CD4-positive, alpha-beta T cell (primary cell): ENCODE results near the gene LDLRAD4. TPM values are rescaled to one million over a fixed set of nuclear protein-coding genes. Genes with fewer than 3 reads are reported as not detected.

Experiments used
- ATAC-seq: fragments of 200-7000 bp; cut with Tn5 transposase; one replicate; pipeline ENCODE4 v1.10.0; 2022; ENCODE audit warnings: mild to moderate bottlenecking; ENCODE audit not compliant: poor library complexity
- CTCF ChIA-PET: fragments of 350-600 bp; sonication (Branson Sonifier 250); formaldehyde crosslinking; loops from one replicate; lab custom pipeline; 2021; ENCODE audit warnings: antibody characterized with exemption, inconsistent platforms; lab: Charles Lee
- POLR2A ChIA-PET: fragments of 350-600 bp; sonication (Branson Sonifier 250); formaldehyde crosslinking; loops from one replicate; lab custom pipeline; 2021; ENCODE audit warnings: antibody characterized with exemption, inconsistent platforms; lab: Charles Lee
- DNase-seq, 14 experiments: peaks; one replicate each; pipeline ENCODE4 v3.0.0-alpha.2; 2013 to 2020; ENCODE audit warnings: mixed read lengths in 2 of 14
- H3K27ac ChIP-seq, 2 donors: one replicate each; pipeline versions ENCODE4 v1.5.1 to v1.7.0; 2013; ENCODE audit warnings: low read length in 2 of 2, low read depth in 1 of 2, mild to moderate bottlenecking in 1 of 2
- H3K27me3 ChIP-seq, 2 experiments: 1 replicate in 1 of 2; 2 replicates in 1 of 2; pipeline versions ENCODE4 v1.6.1 to v1.7.0; 2013; ENCODE audit warnings: low read length in 2 of 2, control low read depth in 1 of 2, mild to moderate bottlenecking in 1 of 2, moderate library complexity in 1 of 2; ENCODE audit not compliant: insufficient read depth in 2 of 2, control insufficient read depth in 1 of 2
- H3K36me3 ChIP-seq: one replicate; pipeline ENCODE4 v1.6.1; 2013; ENCODE audit warnings: low read length, control low read depth; ENCODE audit not compliant: insufficient read depth
- H3K4me1 ChIP-seq: one replicate; pipeline ENCODE4 v1.6.1; 2013; ENCODE audit warnings: low read length, control low read depth; ENCODE audit not compliant: insufficient read depth
- H3K4me3 ChIP-seq: one replicate; pipeline ENCODE4 v1.5.1; 2013; ENCODE audit warnings: mild to moderate bottlenecking, low read length, moderate library complexity
- H3K9me3 ChIP-seq, 2 experiments: 1 replicate in 1 of 2; 2 replicates in 1 of 2; pipeline versions ENCODE4 v1.6.1 to v1.7.0; 2013; ENCODE audit warnings: low read length in 2 of 2, mild to moderate bottlenecking in 2 of 2, control low read depth in 1 of 2, moderate library complexity in 1 of 2; ENCODE audit not compliant: control insufficient read depth in 1 of 2, insufficient read depth in 1 of 2
- H3K27ac Mint-ChIP-seq: one replicate; pipeline ENCODE4 v1.8.0; 2020; ENCODE audit warnings: mixed read lengths
- H3K27me3 Mint-ChIP-seq: one replicate; pipeline ENCODE4 v1.8.0; 2021; ENCODE audit warnings: mixed read lengths
- H3K36me3 Mint-ChIP-seq: one replicate; pipeline ENCODE4 v1.8.0; 2021; ENCODE audit warnings: low read depth, mixed read lengths
- H3K4me1 Mint-ChIP-seq: one replicate; pipeline ENCODE4 v1.8.0; 2021; ENCODE audit warnings: low read depth, mixed read lengths
- H3K4me3 Mint-ChIP-seq: one replicate; pipeline ENCODE4 v1.8.0; 2020; ENCODE audit warnings: mild to moderate bottlenecking, mixed read lengths
- H3K9me3 Mint-ChIP-seq: one replicate; pipeline ENCODE4 v1.8.0; 2020; ENCODE audit warnings: mixed read lengths
- intact Hi-C, 2 experiments: fragments of 100-400 bp; cut with DNase I in 1 of 2; cut with micrococcal nuclease in 1 of 2; formaldehyde crosslinking; loops; one replicate each; pipeline versions ENCODE4 v1.15.1 to v1.9.0; 2023 to 2025; cut with DNase I, micrococcal nuclease
- total RNA-seq, 174 experiments: library from RNA in 2 of 174; stranded (reverse) in 2 of 174; gene quantifications; one replicate each; pipeline ENCODE4 v1.2.3 and lab custom pipeline; 2021 to 2026
- TF ChIP-seq, protein P1 (sequence below): fragments of 200-600 bp; IDR thresholded peaks from one replicate; pipeline ENCODE4 v1.8.0; 2022; ENCODE audit warnings: antibody characterized with exemption, mild to moderate bottlenecking

Gene LDLRAD4
- total RNA-seq, 2 experiments from 2014 or later, result 51.9 to 52.7 TPM

DNA sequence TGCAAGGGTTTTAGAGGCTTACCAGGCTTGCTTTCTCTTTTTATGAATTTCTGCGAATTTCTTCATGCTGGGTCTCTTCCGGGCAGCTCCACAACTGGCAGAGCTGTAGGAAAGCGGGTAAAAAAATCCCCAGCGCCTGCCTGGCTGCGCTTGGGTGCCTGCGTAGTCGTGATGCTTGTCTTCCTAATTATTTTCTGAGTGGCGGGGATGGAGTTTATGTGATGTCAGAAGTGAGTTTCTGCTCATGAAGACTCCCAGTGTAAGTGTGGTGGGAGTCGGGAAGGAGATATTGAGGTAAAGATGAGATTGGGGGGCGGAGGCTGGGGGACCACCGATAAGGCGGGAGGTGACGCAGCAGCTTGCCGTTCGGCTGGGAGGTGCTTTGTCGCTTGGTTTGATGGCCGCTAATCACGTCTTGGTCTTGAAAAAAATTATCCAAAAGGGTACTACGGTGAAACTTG is 229.8 kb downstream of the LDLRAD4 start:
- Histone ChIP-seq H3K36me3 (peaks cover 2% of the 10 kb centered on the region), H3K4me1 (peaks cover 35% of the 10 kb centered on the region), H3K27ac (no peak overlapping the region), H3K27me3 (no peaks in the 10 kb centered on the region), H3K9me3 (no peaks in the 10 kb centered on the region), H3K4me3 (no peak overlapping the region)
- Mint-ChIP-seq H3K36me3 (no peaks in the 10 kb centered on the region), H3K27me3 (no peaks in the 10 kb centered on the region), H3K4me1 (peaks cover 62% of the 10 kb centered on the region), H3K4me3 (no peak overlapping the region), H3K27ac (peak overlapping the region; percentile 66), H3K9me3 (no peaks in the 10 kb centered on the region)
- DNase-seq, result no peak
- ChIA-PET CTCF (no interaction called here), POLR2A (no interaction called here)
- intact Hi-C loops, result no loop called here
- no peak for ATAC-seq
- TF ChIP-seq, protein P1, sequence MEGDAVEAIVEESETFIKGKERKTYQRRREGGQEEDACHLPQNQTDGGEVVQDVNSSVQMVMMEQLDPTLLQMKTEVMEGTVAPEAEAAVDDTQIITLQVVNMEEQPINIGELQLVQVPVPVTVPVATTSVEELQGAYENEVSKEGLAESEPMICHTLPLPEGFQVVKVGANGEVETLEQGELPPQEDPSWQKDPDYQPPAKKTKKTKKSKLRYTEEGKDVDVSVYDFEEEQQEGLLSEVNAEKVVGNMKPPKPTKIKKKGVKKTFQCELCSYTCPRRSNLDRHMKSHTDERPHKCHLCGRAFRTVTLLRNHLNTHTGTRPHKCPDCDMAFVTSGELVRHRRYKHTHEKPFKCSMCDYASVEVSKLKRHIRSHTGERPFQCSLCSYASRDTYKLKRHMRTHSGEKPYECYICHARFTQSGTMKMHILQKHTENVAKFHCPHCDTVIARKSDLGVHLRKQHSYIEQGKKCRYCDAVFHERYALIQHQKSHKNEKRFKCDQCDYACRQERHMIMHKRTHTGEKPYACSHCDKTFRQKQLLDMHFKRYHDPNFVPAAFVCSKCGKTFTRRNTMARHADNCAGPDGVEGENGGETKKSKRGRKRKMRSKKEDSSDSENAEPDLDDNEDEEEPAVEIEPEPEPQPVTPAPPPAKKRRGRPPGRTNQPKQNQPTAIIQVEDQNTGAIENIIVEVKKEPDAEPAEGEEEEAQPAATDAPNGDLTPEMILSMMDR, result no peak

DNA sequence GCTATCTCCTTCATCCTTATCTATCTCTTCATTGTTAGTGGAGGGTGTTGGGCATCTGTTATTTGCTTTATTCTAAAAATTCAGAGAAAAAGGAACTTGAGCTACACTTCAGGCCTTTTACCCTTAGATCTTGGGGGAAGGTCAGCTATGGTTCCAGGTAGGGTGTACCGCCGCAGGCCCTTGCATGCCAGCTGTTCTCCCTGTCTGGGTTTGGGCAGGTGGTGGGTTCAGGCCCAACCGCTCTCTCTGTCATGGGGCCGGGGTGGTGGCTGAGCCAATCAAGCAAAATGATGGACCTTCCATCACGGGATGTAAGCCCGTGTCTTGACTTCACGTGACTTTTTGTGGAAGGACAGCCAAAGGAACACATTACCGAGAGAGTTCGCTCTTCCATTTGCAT is 231.1 kb downstream of the LDLRAD4 start:
- H3K9me3 Mint-ChIP-seq, result no peaks in the 10 kb centered on the region
- Histone ChIP-seq H3K9me3 (no peaks in the 10 kb centered on the region), H3K4me3 (no peak overlapping the region), H3K4me1 (peaks cover 34% of the 10 kb centered on the region), H3K27me3 (no peaks in the 10 kb centered on the region), H3K36me3 (peaks cover 2% of the 10 kb centered on the region), H3K27ac (no peak overlapping the region)
- intact Hi-C loops, result no loop called here
- H3K4me3 Mint-ChIP-seq, result no peak overlapping the region
- POLR2A ChIA-PET, result interaction anchor here (0.5 kb wide), 1 partner anchor 13 kb away, joined by 3 read pairs; no protein-coding TSS in a partner anchor
- DNase-seq (no peak), ATAC-seq (no peak)
- peak overlapping the region; percentile 19 for H3K27ac Mint-ChIP-seq
- no peaks in the 10 kb centered on the region for H3K36me3 Mint-ChIP-seq
- H3K4me1 Mint-ChIP-seq, result peaks cover 57% of the 10 kb centered on the region
- no peaks in the 10 kb centered on the region for H3K27me3 Mint-ChIP-seq
- CTCF ChIA-PET, result no interaction called here
- TF ChIP-seq, protein P1, result no peak

DNA sequence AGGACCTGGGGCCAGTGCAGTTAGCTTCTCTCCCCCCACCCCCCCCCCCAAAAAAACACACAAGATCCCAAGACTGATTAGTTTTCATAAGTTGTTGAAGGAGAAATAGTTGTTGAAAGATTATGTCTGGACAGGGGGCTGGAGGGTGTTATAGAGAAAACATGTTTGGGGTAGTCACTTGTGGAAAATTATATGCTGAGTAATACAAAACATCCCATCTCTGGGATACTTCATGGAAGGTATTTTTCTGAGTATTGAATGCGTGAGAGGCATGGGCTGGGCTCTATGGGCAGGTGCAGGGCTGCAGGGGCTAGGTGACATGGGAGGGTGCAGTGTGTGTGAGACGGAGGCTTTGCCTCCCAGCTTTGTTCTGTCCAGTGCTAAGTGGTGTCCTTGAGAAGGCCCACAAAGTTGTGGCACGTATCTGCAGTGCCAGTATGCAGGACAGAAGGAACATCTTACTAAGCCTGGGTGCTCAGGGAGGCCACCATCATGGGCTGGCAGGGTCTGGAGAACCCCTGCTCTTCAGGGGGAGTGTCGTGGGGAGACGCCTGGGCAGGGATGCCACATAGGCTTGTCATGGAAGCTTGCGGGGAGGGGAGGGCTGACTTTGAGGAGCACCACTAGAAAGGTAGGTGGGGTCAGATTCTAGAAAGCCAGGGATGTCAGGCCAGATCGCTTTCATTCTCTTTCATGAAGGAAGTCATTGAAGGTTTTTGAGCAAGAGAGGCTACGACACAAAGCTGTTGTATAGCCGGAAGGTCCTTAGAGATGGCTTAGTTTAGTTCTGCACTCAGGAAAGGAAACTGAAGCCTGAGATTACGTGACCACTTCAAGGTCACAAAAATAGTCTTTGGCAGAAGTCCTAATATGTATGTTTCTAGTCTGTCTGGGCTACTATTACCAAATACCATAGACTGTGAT is 232.0 kb downstream of the LDLRAD4 start:
- no peak for ATAC-seq
- no peak overlapping the region for H3K4me3 ChIP-seq
- Mint-ChIP-seq H3K27me3 (no peaks in the 10 kb centered on the region), H3K27ac (peak overlapping the region; percentile 19), H3K4me3 (no peak overlapping the region), H3K4me1 (peaks cover 66% of the 10 kb centered on the region), H3K36me3 (no peaks in the 10 kb centered on the region), H3K9me3 (no peaks in the 10 kb centered on the region)
- H3K4me1 ChIP-seq, result peaks cover 40% of the 10 kb centered on the region
- H3K36me3 ChIP-seq, result peaks cover 2% of the 10 kb centered on the region
- DNase-seq, result peak in 1 of 14 experiments; percentile 26
- CTCF ChIA-PET, result no interaction called here
- TF ChIP-seq, protein P1, result no peak
- POLR2A ChIA-PET, result no interaction called here
- no peaks in the 10 kb centered on the region for H3K27me3 ChIP-seq
- intact Hi-C loops, result no loop called here
- H3K27ac ChIP-seq, result no peak overlapping the region
- no peaks in the 10 kb centered on the region for H3K9me3 ChIP-seq
